Stimulated activated CD8-positive, alpha-beta memory T cell treated with anti-CD3 and anti-CD28 coated beads, Interleukin-15, amount 100 ng/mL, for 24 hours (primary cell): Measurements from ENCODE around the gene OR2L8.

Source experiments
- DNase-seq: peaks from one replicate; pipeline ENCODE4 v3.0.0-alpha.2; 2020; ENCODE audit warnings: low read depth

Gene OR2L8

GRCh38 chr1:247992986-247993385 is 44.3 kb downstream of the OR2L8 start:
- DNase-seq = no peak

- DNase-seq = no peak
These were observed 50.2 kb downstream of the OR2L8 start for GRCh38 chr1:247998811-247999210.
